Motor neuron (in vitro differentiated cells): ENCODE data around the gene GLP2R. TPM values are rescaled to one million over a fixed set of nuclear protein-coding genes. Genes with fewer than 3 reads are reported as not detected.
A peak's percentile ranks its signal among the peaks of the same experiment; 100 is the strongest.

Experiments used
- ATAC-seq, 8 experiments: fragments of 200-7000 bp; cut with Tn5 transposase; replicated peaks in 6 of 8; 2 replicates each; pipeline ENCODE4 v1.8.0; 2021; ENCODE audit warnings: mild to moderate bottlenecking in 8 of 8, moderate library complexity in 8 of 8
- H3K27ac ChIP-seq, 2 donors: fragments of 250-450 bp; sonication (Bioruptor Pico); 2 replicates each; pipeline ENCODE4 v1.9.0; 2021; ENCODE audit warnings: antibody characterized with exemption in 2 of 2, mild to moderate bottlenecking in 2 of 2, moderate library complexity in 1 of 2
- H3K4me1 ChIP-seq, 2 donors: fragments of 250-450 bp; sonication (Bioruptor Pico); replicated peaks in 1 of 2; 2 replicates each; pipeline ENCODE4 v1.6.1; 2021; ENCODE audit warnings: antibody characterized with exemption in 2 of 2, mild to moderate bottlenecking in 2 of 2, moderate library complexity in 1 of 2
- H3K4me3 ChIP-seq, 5 donors: fragments of 250-450 bp; sonication (Bioruptor Pico); 2 replicates each; pipeline ENCODE4 v1.9.0; 2021; ENCODE audit warnings: antibody characterized with exemption in 5 of 5, mild to moderate bottlenecking in 5 of 5, moderate library complexity in 4 of 5
- WGBS, 10 experiments: fragments of 450-650 bp; shearing (Covaris generic); methylation state at CpG; one replicate each; pipeline ENCODE4 v1.0.0; 2022; 5-methylcytosine and 5-hydroxymethylcytosine counted together
- in situ Hi-C, 9 experiments: fragments of 400-800 bp; cut with MboI; loops; one replicate each; pipeline ENCODE4 v1.15.0; 2021; ENCODE audit warnings: low sequenced_read_pairs in 9 of 9, low pct_unique_long_range_greater_than_20kb in 2 of 9; ENCODE audit not compliant: unreplicated experiment in 9 of 9
- total RNA-seq, 8 experiments: library from RNA; unstranded; fragments of 300-600 nt; gene quantifications; 2 replicates each; pipeline versions ENCODE4 v1.2.3 to v1.2.4, GENCODE V29; 2022

GLP2R gene
- total RNA-seq, 8 experiments from 2014 or later: 0.09 to 0.52 (median 0.14) TPM; not detected in 2

GRCh38 chr17:9843152-9844010 is 17.7 kb downstream of the GLP2R start:
- in situ Hi-C loops: no loop called here
- WGBS, 10 experiments: 28 to 84% (median 67%) methylated on average over 3 to 8 of the region's 14 CpGs; no CpG with 5 or more reads in 2 of the 10 experiments
- Histone ChIP-seq H3K27ac (no peak overlapping the region), H3K4me3 (no peak overlapping the region), H3K4me1 (no peaks in the 10 kb centered on the region)
- ATAC-seq: no peak

- no peak for ATAC-seq
- H3K4me1 ChIP-seq: no peaks in the 10 kb centered on the region
- H3K27ac ChIP-seq: no peak overlapping the region
- H3K4me3 ChIP-seq: no peak overlapping the region
- WGBS, 10 experiments: 0 to 81% (median 60%) methylated on average over 1 to 6 of the region's 8 CpGs; no CpG with 5 or more reads in 3 of the 10 experiments
- in situ Hi-C loops: no loop called here
Observed at GRCh38 chr17:9844153-9844552, 18.4 kb downstream of the GLP2R start.

- Histone ChIP-seq H3K27ac (no peak overlapping the region), H3K4me1 (no peaks in the 10 kb centered on the region), H3K4me3 (no peak overlapping the region)
- no peak for ATAC-seq
- 47 to 100% (median 70%) methylated on average over 1 to 4 of the region's 4 CpGs; no CpG with 5 or more reads in 2 of the 10 experiments for WGBS, 10 experiments
- in situ Hi-C loops: no loop called here
Observed at GRCh38 chr17:9845306-9845705, 19.6 kb downstream of the GLP2R start.

- 22 to 100% (median 71%) methylated on average over 1 to 5 of the region's 5 CpGs for WGBS, 10 experiments
- H3K4me1 ChIP-seq: no peaks in the 10 kb centered on the region
- in situ Hi-C loops: no loop called here
- H3K4me3 ChIP-seq: no peak overlapping the region
- ATAC-seq: no peak
- H3K27ac ChIP-seq: no peak overlapping the region
Observed at GRCh38 chr17:9850151-9850550, 24.4 kb downstream of the GLP2R start.

- 0 to 67% (median 33%) methylated on average over 1 to 5 of the region's 5 CpGs; no CpG with 5 or more reads in 1 of the 10 experiments for WGBS, 10 experiments
Observed at GRCh38 chr17:9854255-9854654, 28.5 kb downstream of the GLP2R start.

GRCh38 chr17:9855036-9855435 is 29.3 kb downstream of the GLP2R start:
- H3K4me3 ChIP-seq: no peak overlapping the region
- WGBS, 10 experiments: 67 to 94% (median 87%) methylated on average over 2 to 4 of the region's 4 CpGs; no CpG with 5 or more reads in 1 of the 10 experiments
- no peak for ATAC-seq
- no peaks in the 10 kb centered on the region for H3K4me1 ChIP-seq
- in situ Hi-C loops: no loop called here
- no peak overlapping the region for H3K27ac ChIP-seq

More at GRCh38 chr17:9854255-9854654, 28.5 kb downstream of the GLP2R start:
- no peak for ATAC-seq
- Histone ChIP-seq H3K4me3 (no peak overlapping the region), H3K27ac (no peak overlapping the region), H3K4me1 (no peaks in the 10 kb centered on the region)
- in situ Hi-C loops: no loop called here

GRCh38 chr17:9859781-9860180 is 34.1 kb downstream of the GLP2R start:
- no peak for ATAC-seq
- Histone ChIP-seq H3K4me3 (no peak overlapping the region), H3K27ac (no peak overlapping the region), H3K4me1 (no peaks in the 10 kb centered on the region)
- in situ Hi-C loops: no loop called here
- 0 to 85% (median 75%) methylated on average over 2 to 4 of the region's 5 CpGs; no CpG with 5 or more reads in 7 of the 10 experiments for WGBS, 10 experiments

- in situ Hi-C loops: no loop called here
- H3K4me3 ChIP-seq: no peak overlapping the region
- WGBS, 10 experiments: 17 to 100% (median 67%) methylated on average over 2 to 6 of the region's 7 CpGs; no CpG with 5 or more reads in 2 of the 10 experiments
Observed at GRCh38 chr17:9860851-9861250, 35.1 kb downstream of the GLP2R start.

GRCh38 chr17:9862220-9862619 is 36.5 kb downstream of the GLP2R start:
- Histone ChIP-seq H3K27ac (no peak overlapping the region), H3K4me1 (no peaks in the 10 kb centered on the region), H3K4me3 (no peak overlapping the region)
- in situ Hi-C loops: no loop called here
- ATAC-seq: no peak
- WGBS, 10 experiments: 17 to 67% (median 55%) methylated on average over 1 of the region's 1 CpG; no CpG with 5 or more reads in 7 of the 10 experiments

More at GRCh38 chr17:9860851-9861250, 35.1 kb downstream of the GLP2R start:
- no peaks in the 10 kb centered on the region for H3K4me1 ChIP-seq
- H3K27ac ChIP-seq: no peak overlapping the region
- ATAC-seq: no peak

- in situ Hi-C loops: no loop called here
- Histone ChIP-seq H3K27ac (no peak overlapping the region), H3K4me3 (no peak overlapping the region), H3K4me1 (no peaks in the 10 kb centered on the region)
- WGBS, 10 experiments: 0 to 74% (median 57%) methylated on average over 1 to 4 of the region's 4 CpGs; no CpG with 5 or more reads in 6 of the 10 experiments
- no peak for ATAC-seq
Observed at GRCh38 chr17:9862949-9863348, 37.2 kb downstream of the GLP2R start.

GRCh38 chr17:9865586-9865985 is 39.9 kb downstream of the GLP2R start:
- Histone ChIP-seq H3K4me3 (no peak overlapping the region), H3K27ac (no peak overlapping the region), H3K4me1 (peaks cover 3 to 9% of the 10 kb centered on the region in 2 donors)
- in situ Hi-C loops: no loop called here
- ATAC-seq: no peak
- 0 to 60% (median 28%) methylated on average over 1 of the region's 1 CpG; no CpG with 5 or more reads in 2 of the 10 experiments for WGBS, 10 experiments

- Histone ChIP-seq H3K27ac (no peak overlapping the region), H3K4me1 (peaks cover 3 to 9% of the 10 kb centered on the region in 2 donors), H3K4me3 (no peak overlapping the region)
- ATAC-seq: peak in 5 of 8 experiments; percentile 49 to 98 (median 86)
- in situ Hi-C loops: no loop called here
- 0 to 42% (median 11%) methylated on average over 1 to 3 of the region's 3 CpGs; no CpG with 5 or more reads in 3 of the 10 experiments for WGBS, 10 experiments
Observed at GRCh38 chr17:9868552-9868951, 42.8 kb downstream of the GLP2R start.

- ATAC-seq: no peak
- H3K27ac ChIP-seq: no peak overlapping the region
- in situ Hi-C loops: no loop called here
- peaks cover 3 to 9% of the 10 kb centered on the region in 2 donors for H3K4me1 ChIP-seq
- no peak overlapping the region for H3K4me3 ChIP-seq
- WGBS, 10 experiments: 20 to 90% (median 49%) methylated on average over 2 to 4 of the region's 6 CpGs; no CpG with 5 or more reads in 4 of the 10 experiments
Observed at GRCh38 chr17:9872852-9873251, 47.1 kb downstream of the GLP2R start.
